ENCODE data around the gene MYO1E.

GRCh38 chr15:59294574-59295260, 78.0 kb downstream of the MYO1E start:
- TF ChIP-seq MYBL2 (CRISPR knock-in tag; IDR thresholded peaks at IDR 0.05): no peak
- no peak for TF ChIP-seq FOXK1 (CRISPR knock-in tag; IDR thresholded peaks at IDR 0.05)
- no peak for TF ChIP-seq HMGXB4 (CRISPR knock-in tag; IDR thresholded peaks at IDR 0.05)
- no peak for TF ChIP-seq CTCF (IDR thresholded peaks at IDR 0.05)
- no peak for TF ChIP-seq ATF2 (CRISPR knock-in tag; IDR thresholded peaks at IDR 0.05; ENCODE audit: borderline replicate concordance, low read depth)
- TF ChIP-seq FOXP1 (CRISPR knock-in tag; IDR thresholded peaks at IDR 0.05; ENCODE audit: borderline replicate concordance): no peak
- TF ChIP-seq ARID4B (CRISPR knock-in tag; IDR thresholded peaks at IDR 0.05; ENCODE audit: borderline replicate concordance): no peak
- no peak for TF ChIP-seq MAX (CRISPR knock-in tag; IDR thresholded peaks at IDR 0.05)
